ENCODE results near the gene WDR90.

The WDR90 gene

DNA sequence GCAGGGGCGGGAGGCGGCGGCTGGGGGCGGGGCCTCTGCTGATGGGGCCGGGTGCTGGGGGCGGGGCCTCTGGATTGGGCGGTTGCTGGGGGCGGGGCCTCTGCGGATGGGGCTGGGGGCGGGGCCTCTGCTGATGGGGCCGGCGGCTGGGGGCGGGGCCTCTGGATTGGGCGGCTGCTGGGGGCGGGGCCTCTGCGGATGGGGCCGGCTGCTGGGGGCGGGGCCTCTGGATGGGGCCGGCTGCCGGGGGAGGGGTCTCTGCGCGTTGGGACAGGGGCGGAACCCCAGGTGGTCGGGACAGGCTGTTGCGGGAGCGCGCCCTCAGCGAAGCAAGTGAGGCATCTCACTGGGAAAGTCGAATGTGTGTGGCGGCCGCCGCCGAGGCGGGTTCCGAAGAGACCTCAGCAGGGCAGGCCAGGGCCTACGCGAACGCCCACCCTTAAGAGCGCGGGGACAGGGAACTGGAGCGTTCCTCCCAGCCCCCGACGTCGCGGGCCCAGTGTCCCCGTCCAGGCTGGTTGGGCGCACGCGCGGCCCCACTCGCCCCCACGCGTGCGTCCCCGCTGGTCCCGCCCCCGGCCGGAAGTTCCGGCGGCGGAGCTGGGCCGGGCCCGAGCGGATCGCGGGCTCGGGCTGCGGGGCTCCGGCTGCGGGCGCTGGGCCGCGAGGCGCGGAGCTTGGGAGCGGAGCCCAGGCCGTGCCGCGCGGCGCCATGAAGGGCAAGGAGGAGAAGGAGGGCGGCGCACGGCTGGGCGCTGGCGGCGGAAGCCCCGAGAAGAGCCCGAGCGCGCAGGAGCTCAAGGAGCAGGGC is 30.9 kb downstream of the WDR90 start, which contains the start of gene STUB1:
TSS of gene STUB1 (plus strand) at position 597 of the 811 bp plus-strand sequence. CDS start at position 713, 116 bp downstream.
- TF ChIP-seq POLR2A (IDR thresholded peaks at IDR 0.05; ENCODE audit: extremely low read depth, insufficient read length) (peak; percentile 53), MYC (IDR thresholded peaks at IDR 0.05; ENCODE audit: low read depth, low read length) (peak; percentile 48; the same call in 1 of the 2 replicates)
- TF ChIP-seq, protein P1, sequence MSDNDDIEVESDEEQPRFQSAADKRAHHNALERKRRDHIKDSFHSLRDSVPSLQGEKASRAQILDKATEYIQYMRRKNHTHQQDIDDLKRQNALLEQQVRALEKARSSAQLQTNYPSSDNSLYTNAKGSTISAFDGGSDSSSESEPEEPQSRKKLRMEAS (IDR thresholded peaks at IDR 0.05; ENCODE audit: low read depth, low read length), result no peak

DNA sequence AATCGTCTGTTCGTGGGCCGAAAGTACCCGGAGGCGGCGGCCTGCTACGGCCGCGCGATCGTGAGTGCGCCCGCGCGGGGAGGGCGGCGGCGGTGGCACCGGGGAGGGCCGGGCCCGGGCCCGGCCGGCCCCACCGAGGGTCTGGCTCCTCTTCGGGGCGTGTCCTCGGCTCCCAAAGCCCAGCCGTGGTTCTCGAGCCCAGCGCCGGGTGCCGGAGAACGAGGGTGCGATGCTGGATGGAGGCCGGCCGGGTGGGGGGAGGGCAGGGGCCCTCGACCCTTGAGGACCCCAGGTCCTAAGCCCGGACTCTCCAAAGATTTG is 31.4 kb downstream of the WDR90 start:
- TF ChIP-seq, protein P2, sequence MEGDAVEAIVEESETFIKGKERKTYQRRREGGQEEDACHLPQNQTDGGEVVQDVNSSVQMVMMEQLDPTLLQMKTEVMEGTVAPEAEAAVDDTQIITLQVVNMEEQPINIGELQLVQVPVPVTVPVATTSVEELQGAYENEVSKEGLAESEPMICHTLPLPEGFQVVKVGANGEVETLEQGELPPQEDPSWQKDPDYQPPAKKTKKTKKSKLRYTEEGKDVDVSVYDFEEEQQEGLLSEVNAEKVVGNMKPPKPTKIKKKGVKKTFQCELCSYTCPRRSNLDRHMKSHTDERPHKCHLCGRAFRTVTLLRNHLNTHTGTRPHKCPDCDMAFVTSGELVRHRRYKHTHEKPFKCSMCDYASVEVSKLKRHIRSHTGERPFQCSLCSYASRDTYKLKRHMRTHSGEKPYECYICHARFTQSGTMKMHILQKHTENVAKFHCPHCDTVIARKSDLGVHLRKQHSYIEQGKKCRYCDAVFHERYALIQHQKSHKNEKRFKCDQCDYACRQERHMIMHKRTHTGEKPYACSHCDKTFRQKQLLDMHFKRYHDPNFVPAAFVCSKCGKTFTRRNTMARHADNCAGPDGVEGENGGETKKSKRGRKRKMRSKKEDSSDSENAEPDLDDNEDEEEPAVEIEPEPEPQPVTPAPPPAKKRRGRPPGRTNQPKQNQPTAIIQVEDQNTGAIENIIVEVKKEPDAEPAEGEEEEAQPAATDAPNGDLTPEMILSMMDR (IDR thresholded peaks at IDR 0.05; ENCODE audit: low read depth, low read length), result no peak
- TF ChIP-seq MYC (IDR thresholded peaks at IDR 0.05; ENCODE audit: low read depth, low read length) (no peak), POLR2A (IDR thresholded peaks at IDR 0.05; ENCODE audit: extremely low read depth, insufficient read length) (no peak)
- TF ChIP-seq, protein P1 (IDR thresholded peaks at IDR 0.05; ENCODE audit: low read depth, low read length), result no peak
- no peak for DNase-seq (ENCODE audit: low read depth)
- peak overlapping the region; percentile 78 for H3K4me3 ChIP-seq (ENCODE audit: low read depth, low read length)

More for the DNA sequence above, 30.9 kb downstream of the WDR90 start, which contains the start of gene STUB1:
- peak; percentile 81 for DNase-seq (ENCODE audit: low read depth)
- H3K4me3 ChIP-seq (ENCODE audit: low read depth, low read length), result peak within 1 kb of the TSS; percentile 78

DNA sequence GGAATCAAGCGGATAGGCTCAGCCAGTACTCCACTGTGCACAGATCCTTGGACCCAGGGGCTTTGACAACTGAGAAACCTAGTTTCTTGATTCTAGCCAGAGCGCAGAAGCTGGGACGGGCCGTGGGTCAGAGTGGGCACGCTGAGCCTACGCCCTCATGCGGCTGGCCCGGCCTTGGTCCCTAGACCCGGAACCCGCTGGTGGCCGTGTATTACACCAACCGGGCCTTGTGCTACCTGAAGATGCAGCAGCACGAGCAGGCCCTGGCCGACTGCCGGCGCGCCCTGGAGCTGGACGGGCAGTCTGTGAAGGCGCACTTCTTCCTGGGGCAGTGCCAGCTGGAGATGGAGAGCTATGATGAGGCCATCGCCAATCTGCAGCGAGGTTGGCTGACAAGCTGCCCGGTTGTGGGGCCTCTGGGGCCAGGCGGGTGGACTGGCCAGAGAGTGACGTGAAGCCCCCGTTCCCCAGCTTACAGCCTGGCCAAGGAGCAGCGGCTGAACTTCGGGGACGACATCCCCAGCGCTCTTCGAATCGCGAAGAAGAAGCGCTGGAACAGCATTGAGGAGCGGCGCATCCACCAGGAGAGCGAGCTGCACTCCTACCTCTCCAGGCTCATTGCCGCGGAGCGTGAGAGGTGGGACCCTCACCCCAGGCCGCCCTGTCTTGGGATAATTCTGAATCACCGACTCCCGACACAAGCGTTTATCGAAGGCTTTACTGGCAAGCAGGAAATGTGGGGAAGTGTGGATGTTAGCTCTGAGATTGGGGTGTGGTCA is 32.0 kb downstream of the WDR90 start:
- DNase-seq (ENCODE audit: low read depth), result peak; percentile 57
- TF ChIP-seq, protein P2 (IDR thresholded peaks at IDR 0.05; ENCODE audit: low read depth, low read length), result peak; percentile 8
- TF ChIP-seq, protein P1 (IDR thresholded peaks at IDR 0.05; ENCODE audit: low read depth, low read length), result no peak
- no peak for TF ChIP-seq MYC (IDR thresholded peaks at IDR 0.05; ENCODE audit: low read depth, low read length)
- no peak for TF ChIP-seq POLR2A (IDR thresholded peaks at IDR 0.05; ENCODE audit: extremely low read depth, insufficient read length)

DNA sequence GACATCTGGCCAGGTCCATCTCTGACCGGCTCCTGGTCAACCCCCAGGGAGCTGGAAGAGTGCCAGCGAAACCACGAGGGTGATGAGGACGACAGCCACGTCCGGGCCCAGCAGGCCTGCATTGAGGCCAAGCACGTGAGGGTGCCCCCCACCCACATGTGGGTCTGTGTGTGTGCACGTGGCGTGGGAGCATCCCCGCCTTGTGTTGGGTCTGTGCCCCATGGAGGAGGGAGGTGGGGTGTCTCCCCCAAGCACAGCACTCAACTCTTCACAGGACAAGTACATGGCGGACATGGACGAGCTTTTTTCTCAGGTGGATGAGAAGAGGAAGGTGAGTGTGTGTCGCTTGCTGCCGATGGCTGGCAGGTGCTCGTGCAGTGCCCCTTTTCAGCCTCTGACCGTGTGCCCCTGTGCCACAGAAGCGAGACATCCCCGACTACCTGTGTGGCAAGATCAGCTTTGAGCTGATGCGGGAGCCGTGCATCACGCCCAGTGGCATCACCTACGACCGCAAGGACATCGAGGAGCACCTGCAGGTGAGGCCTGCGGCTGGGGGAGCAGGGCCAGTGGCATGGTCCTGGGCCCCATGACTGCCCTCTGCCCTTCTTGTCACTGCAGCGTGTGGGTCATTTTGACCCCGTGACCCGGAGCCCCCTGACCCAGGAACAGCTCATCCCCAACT is 32.7 kb downstream of the WDR90 start:
- no peak overlapping the region for H3K4me3 ChIP-seq (ENCODE audit: low read depth, low read length)
- TF ChIP-seq, protein P2 (IDR thresholded peaks at IDR 0.05; ENCODE audit: low read depth, low read length), result no peak
- no peak for TF ChIP-seq POLR2A (IDR thresholded peaks at IDR 0.05; ENCODE audit: extremely low read depth, insufficient read length)
- TF ChIP-seq, protein P1 (IDR thresholded peaks at IDR 0.05; ENCODE audit: low read depth, low read length), result no peak
- no peak for TF ChIP-seq MYC (IDR thresholded peaks at IDR 0.05; ENCODE audit: low read depth, low read length)
- no peak for DNase-seq (ENCODE audit: low read depth)

More for the DNA sequence above, 32.0 kb downstream of the WDR90 start:
- H3K4me3 ChIP-seq (ENCODE audit: low read depth, low read length), result peak overlapping the region; percentile 78

DNA sequence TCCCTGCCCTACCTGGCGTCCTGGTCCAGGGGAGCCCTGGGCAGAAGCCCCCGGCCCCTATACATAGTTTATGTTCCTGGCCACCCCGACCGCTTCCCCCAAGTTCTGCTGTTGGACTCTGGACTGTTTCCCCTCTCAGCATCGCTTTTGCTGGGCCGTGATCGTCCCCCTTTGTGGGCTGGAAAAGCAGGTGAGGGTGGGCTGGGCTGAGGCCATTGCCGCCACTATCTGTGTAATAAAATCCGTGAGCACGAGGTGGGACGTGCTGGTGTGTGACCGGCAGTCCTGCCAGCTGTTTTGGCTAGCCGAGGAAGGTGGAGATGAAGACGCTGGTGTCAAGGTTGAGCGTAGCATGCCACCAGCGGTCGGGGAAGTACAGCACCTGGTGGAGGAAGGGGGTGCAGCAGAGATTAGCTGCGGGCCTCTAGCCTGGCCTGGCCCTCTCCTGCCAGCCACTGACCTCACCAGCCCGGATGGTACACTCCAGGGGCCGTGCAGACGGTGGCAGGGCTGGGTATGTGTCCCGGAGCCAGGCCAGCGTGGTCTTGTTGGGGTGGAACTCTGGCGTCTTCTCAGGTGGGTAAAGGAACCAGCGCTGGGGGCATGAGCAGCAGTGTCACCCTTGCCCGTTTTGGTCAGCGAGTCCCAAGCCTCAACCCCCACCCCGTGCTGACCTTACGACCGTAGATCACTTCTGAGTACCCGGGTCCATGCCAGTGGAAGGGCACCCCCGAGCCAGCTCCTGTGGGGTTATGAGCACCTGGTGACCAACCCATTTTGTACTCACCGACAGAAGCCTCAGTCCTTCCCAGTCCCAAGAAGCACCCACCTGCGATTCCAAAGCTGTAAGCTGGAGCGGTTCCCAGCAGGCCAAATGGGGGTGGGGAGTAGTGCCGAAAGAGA is 33.6 kb downstream of the WDR90 start:
- DNase-seq (ENCODE audit: low read depth), result no peak
- no peak for TF ChIP-seq POLR2A (IDR thresholded peaks at IDR 0.05; ENCODE audit: extremely low read depth, insufficient read length)
- H3K4me3 ChIP-seq (ENCODE audit: low read depth, low read length), result peak overlapping the region; percentile 53

Data from NB4 (cell line).